Head of caudate nucleus (tissue), 42 donors: ENCODE results near the gene DNAH14.
"Not testable (repeated sequence)": the region's sequence is repeated elsewhere in the genome, so short reads cannot be mapped to it uniquely, and the experiment has no call there.

Experiments
- DNase-seq, 42 donors: peaks; one replicate each; pipeline versions ENCODE4 v3.0.0 to v3.0.0-alpha.2; 2020 to 2021; ENCODE audit warnings: mixed read lengths in 7 of 42
- intact Hi-C: fragments of 100-400 bp; cut with DNase I; formaldehyde crosslinking; loops from one replicate; pipeline ENCODE4 v1.15.0; 2022

Gene DNAH14

DNA sequence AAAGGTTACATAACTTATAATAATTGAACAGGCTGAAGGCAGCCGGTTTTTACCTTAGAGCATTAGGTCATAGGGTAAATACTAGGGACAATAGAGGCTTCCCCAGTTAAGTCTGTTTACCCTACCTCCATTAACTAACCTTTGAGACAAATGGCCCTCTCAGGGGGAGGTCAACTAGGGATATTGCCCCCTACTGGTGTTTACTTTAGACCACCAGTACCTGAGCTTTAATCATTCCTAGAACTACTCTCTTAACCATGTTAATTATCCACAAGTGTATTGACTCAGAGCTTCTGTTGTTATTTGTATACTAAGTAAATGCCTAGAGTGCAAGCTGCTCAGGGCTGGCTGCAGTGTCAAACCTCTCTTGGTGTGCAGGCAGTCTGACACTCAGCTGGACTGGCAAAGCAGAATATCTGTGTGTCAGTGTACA, 52.5 kb downstream of the DNAH14 start:
- intact Hi-C loops, DNase-seq: not testable (repeated sequence)

DNA sequence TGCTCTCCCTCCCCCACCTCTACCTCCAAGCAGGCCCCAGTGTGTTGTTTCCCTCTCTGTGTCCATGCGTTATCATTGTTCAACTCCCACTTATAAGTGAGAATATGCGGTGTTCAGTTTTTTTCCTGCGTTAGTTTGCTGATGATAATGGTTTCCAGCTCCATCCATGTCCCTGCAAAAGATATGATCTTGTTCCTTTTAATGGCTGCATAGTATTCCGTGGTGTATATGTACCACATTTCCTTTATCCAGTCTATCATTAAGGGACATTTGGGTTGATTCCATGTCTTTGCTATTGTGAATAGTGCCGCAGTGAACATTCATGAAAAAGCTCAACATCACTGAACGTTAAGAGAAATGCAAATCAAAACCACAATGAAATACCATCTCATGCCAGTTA, 58.6 kb downstream of the DNAH14 start:
- intact Hi-C loops: no loop called here

DNA sequence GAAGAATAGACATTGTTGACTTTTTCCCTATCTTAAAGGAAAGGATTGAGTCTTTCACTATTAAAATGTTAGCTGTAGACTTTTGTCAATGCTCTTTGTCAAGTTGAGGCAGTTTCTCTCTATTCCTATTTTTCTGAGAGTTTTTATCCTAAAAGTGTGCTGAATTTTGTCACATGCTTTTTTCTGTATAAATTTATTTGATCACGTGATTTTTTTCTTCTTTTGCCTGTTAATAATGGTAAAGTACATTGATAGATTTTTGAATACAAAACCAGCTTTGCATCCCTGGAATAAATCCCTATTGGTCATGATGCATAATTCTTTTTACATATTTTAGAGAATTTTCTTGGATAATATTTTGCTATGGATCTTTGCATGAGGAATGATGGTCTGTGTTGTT, 60.1 kb downstream of the DNAH14 start:
- intact Hi-C loops: no loop called here
- no peak for DNase-seq

More for the DNA sequence above, 58.6 kb downstream of the DNAH14 start:
- DNase-seq: no peak

DNA sequence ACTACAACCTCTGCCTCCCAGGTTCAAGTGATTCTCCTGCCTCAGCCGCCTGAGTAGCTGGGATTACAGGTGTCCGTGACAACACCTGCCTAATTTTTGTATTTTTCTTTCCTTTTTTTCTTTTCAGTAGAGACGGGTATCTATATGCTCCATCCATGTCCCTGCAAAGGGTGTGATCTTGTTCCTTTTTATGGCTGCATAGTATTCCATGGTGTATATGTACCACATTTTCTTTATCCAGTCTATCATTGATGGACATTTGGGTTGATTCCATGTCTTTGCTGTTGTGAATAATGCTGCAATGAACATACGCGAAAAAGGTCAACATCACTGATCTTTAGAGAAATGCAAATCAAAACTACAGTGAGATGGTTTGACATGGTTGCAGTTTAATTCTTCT, 62.1 kb downstream of the DNAH14 start:
- DNase-seq, intact Hi-C loops: not testable (repeated sequence)

DNA sequence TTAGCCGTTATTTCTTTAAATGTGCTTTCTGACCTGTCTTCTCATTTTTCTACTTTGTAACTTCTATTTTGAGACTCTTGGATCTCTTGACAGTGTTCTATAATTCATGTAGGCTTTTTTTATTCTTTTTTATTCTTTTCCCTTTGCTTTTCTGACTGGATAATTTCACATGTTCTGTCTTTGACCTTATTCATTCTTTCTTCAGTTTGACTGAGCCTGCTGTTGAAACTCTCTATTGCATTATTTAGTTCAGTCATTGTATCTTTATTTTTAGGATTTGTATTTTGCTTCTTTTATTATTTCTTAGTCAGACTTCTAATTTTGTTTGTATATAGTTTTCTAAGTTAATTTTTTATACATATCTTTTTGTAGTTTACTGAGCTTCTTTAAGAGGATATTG, 66.1 kb downstream of the DNAH14 start:
- DNase-seq: no peak
- intact Hi-C loops: no loop called here

DNA sequence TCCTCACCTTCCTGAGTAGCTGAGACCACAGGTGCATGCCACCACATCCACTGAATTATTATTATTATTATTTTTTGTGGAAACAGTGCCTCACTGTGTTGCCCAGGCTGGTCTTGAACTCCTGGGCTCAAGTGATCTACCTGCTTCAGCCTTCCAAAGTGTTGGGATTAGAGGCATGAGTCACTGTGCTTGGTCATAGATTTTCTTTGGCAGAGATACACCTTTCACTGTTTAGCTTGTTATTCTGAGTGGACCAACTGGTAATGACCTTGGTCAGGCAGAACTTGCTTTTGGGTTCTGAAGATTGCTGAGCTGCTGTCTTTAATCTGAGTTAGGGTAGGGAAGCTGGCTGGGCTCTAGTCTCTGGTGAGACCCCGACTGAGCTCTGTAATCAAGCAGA, 66.8 kb downstream of the DNAH14 start:
- intact Hi-C loops: no loop called here
- DNase-seq: no peak

DNA sequence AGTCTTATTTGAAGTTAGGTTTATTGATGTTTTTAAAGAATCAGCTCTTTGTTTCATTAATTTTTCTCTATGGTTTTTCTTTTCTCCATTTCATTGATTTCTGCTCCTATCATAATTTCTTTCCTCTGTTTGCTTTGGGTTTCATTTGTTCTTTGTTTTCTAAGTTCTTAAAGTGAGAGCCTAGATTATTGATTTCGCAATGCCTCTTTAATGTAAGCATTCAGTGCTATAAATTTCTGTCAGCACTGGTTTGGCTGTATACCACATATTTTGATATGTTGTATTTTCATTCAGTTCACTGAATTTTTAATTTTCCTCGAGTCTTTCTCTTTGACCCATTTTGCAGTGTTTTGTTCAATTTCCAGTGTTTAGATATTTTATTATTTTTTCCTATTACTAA, 68.7 kb downstream of the DNAH14 start:
- intact Hi-C loops: no loop called here
- no peak for DNase-seq

DNA sequence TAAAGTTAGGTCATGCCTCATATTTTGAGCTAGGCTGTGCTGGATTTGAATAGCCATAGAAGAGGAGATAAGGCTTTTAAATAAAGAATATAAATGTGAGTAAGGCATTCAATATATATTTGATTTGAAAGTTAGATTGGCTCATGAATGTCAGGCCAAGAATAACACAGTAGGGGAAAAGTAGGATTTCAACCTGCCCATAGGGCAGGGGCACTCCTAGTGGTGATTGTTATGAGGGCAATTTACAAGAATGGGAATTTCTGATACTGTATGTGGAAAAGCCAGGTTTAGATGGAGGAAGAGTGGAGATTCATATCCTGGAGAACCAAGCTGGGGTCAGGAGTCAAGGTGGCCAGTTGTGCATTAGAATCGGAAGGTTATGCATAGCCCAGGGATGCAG, 74.9 kb downstream of the DNAH14 start:
- DNase-seq: no peak
- intact Hi-C loops: no loop called here

DNA sequence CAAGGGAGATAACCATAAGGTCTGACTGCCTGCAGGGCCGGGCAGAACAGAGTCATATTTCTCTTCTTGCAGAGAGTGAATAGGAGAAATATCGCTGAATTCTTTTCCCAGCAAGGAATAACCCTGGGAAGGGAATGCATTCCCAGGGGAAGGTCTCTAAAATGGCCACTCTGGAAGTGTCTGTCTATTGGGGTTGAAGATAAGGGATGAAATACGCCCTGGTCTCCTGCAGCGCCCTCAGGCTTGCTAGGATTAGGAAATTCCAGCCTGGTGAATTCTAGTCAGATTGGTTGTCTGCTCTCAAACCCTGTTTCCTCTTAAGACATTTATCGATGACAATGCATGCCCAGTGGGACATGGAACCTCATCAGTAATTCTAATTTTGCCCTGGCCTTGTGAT, 76.9 kb downstream of the DNAH14 start:
- intact Hi-C loops, DNase-seq: not testable (repeated sequence)

DNA sequence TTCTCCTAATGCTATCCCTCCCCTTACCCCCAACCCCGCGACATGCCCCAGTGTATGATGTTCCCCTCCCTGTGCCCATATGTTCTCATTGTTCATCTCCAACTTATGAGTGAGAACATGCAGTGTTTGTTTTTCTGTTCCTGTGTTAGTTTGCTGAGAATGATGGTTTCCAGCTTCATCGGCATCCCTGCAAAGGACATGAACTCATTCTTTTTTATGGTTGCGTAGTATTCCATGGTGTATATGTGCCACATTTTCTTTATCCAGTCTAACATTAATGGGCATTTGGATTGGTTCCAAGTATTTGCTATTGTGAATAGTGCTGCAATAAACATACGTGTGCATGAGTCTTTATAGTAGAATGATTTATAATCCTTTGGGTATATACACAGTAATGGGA, 78.6 kb downstream of the DNAH14 start:
- intact Hi-C loops: not testable (repeated sequence)

DNA sequence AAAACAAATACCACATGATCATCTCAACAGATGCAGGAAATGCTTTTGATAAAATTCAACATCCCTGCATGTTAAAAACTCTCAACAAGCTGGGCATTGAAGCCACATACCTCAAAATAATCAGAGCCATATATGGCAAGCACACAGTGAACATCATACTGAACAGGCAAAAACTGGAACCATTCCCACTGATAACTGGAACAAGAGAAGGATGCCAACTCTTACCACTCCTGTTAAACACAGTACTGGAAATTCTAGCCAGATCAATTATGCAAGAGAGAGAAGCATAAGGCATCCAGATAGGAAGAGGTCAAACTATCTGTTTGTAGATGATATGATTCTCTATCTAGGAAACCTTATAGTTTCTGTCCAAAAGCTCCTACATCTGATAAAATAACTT, 91.6 kb downstream of the DNAH14 start:
- DNase-seq: no peak
- intact Hi-C loops: no loop called here

More for the DNA sequence above, 78.6 kb downstream of the DNAH14 start:
- DNase-seq: not testable (repeated sequence)

DNA sequence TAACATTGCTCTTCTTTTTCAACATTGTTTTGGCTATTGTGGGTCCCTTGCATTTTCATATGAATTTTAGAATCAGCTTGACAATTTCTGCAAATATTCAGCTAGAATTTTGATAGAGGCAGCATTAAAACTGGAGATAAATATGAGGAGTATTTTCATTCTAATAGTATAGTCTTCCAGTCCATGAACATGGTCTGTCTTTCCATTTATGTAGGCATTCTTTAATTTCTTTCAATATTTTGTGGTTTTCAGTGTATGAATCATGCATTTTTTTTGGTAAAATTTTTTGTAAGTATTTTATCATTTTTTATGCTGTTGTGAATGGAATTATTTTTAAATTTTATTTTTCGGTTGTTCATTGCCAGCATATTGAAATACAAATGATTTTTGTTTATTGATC, 97.2 kb downstream of the DNAH14 start:
- no peak for DNase-seq
- intact Hi-C loops: no loop called here

DNA sequence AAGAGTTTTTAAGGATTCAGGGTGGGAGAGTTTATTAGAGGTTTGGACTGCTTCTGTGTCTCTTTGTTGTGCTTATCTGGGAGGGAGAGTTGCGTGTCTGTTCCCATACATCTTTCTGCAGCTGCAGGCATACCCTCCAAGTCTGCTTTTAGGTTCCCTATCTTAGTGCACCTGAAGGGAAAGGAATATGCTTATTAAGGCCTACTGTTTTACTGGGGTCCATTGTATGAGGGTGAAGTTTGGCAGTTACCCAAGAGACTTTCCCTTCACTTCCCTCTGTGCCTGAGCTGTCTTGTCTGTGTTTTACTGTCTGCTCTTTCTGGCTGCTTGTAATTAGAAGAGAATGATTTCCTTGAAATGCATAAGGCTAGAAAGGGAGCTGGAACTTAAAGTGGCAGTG, 107.0 kb downstream of the DNAH14 start:
- intact Hi-C loops, DNase-seq: not testable (repeated sequence)

DNA sequence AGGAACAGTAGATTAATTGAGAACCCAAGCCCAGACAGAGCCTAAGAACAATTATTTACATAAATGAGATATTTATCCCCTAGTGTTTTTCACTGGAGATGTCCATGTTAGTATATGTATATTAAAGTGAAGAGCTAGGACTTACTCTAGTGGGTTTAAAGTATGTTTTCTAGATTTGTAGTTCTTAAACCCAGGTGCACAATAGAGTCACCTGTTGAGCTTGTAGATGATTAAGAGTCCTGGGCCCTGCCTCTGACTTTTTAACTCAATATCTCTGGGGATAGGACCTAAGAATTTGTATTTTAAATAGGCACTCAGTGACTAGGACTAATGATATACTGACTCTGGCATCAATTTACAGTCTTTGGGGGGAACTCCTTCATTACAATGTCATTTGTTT, 112.8 kb downstream of the DNAH14 start:
- intact Hi-C loops: no loop called here
- DNase-seq: no peak

DNA sequence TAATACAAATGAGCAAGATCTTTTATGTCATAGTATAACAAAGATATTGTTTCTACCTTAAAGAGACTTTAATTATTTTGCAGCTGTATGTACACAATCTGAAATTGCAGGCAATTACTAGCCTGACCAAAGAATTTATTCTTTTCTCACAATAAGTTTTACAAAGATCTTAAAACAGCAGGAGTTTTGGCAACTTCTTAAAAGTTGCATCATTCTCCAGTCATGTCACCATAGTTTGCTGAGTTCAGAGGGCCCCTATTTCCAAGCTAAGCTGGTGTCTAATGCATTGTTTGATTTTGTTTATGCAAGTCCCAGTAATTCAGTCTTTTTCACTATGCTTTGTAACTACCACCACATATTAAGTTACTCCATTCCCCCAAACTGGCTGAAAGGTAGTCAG, 114.8 kb downstream of the DNAH14 start:
- intact Hi-C loops: no loop called here
- DNase-seq: no peak

DNA sequence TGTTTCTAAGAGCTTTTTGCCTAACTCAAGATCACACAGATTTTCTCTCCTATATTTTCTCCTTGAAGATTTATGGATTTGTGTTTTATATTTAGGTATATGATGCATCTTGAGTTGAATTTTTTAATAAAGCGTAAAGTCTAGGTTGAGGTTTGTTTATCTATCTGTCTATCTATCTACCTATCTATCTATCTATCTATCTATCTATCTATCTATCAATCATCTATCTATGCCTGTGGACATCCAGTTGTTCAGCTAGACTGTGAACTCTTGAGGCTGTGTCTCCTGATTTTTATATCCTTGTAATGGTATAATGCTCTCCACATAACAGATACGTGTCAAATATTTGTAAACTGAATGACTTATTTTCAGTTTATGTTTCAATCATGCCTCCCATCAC, 120.1 kb downstream of the DNAH14 start:
- intact Hi-C loops: no loop called here

DNA sequence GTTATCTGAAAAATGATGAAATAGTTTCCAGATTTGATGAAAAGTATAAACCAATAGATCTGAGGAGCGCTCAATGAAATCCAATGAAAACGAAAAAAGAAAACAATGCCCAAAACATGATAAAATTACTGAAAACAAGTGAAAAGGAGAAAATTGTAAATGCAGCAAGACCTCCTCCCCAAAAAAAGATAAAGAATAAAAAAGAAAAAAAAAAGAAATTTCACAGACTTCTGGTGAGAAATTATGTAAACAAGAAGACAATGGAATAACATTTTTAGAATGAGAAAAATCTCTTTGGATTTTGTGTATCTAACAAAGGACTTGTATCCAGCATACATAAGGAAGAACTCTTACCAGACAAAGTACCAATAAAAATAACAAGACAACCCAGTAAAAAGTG, 134.2 kb downstream of the DNAH14 start:
- intact Hi-C loops: no loop called here
- no peak for DNase-seq

More for the DNA sequence above, 120.1 kb downstream of the DNAH14 start:
- DNase-seq: no peak

DNA sequence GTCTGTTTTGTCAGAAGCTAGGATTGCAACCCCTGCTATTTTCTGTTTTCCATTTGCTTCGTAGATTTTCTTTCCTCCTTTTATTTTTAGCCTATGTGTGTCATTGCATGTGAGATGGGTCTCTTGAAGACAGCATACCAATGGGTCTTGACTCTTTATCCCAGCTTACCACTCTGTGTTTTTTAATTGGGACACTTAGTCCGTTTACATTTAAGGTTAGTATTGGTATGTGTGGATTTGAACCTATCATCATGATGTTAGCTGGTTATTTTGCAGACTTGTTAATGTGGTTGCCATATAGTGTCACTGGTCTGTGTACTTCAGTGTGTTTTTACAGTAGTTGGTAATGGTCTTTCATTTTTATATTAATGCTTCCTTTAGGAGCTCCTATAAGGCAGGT, 141.5 kb downstream of the DNAH14 start:
- no peak for DNase-seq
- intact Hi-C loops: no loop called here

DNA sequence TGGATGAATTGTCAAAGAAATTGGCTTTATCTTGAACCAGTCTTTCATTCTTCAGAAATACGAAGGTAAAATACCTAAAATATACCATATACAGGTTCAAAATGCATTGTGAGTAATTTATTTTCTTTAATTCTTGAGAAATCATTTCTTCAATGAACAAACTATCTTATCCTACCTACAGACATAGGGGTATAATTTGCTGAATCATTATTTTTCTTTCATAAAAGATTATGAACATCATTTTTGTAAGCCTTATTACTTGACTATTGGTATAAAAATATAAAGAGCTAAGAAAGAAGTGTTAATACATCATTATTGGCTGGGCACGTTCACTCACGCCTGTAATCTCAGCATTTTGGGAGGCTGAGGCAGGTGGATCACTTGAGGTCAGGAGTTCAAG, 167.7 kb downstream of the DNAH14 start:
- DNase-seq: no peak
- intact Hi-C loops: no loop called here

DNA sequence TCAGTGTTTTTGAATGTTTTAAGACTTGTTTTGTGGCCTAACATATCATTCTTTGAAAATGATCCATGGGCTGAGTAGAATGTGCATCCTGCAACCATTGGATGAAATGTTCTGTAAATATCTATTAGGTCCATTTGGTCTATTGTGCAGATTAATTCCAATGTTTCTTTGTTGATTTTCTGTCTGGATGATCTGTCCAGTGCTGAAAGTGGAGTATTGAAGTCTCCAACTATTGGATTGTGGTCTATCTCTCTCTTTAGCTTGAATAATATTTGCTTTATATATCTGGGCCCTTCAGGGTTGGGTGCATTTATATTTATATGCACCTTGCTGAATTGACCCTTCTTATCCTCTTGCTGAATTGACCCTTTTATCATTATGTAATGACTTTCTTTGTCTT, 181.5 kb downstream of the DNAH14 start:
- intact Hi-C loops: no loop called here
- DNase-seq: no peak

DNA sequence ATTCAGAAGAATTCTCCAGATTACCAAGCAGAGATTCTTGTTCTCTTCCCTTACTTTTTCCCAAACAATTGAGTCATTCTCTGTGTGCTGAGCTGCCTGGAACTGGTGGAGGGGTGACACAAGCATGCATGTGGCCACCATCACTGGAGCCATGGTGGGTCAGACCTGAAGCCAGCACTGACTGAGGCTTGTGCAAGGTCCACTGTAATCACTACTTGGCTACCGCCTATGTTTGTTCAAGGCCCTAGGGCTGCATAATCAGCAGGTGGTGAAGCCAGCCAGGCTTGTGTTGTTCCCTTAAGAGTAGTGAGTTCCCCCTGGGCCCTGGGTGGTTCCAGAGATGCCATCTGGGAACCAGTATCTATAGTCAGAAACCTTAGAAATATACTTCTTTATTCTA, 183.8 kb downstream of the DNAH14 start:
- intact Hi-C loops: no loop called here
- no peak for DNase-seq

DNA sequence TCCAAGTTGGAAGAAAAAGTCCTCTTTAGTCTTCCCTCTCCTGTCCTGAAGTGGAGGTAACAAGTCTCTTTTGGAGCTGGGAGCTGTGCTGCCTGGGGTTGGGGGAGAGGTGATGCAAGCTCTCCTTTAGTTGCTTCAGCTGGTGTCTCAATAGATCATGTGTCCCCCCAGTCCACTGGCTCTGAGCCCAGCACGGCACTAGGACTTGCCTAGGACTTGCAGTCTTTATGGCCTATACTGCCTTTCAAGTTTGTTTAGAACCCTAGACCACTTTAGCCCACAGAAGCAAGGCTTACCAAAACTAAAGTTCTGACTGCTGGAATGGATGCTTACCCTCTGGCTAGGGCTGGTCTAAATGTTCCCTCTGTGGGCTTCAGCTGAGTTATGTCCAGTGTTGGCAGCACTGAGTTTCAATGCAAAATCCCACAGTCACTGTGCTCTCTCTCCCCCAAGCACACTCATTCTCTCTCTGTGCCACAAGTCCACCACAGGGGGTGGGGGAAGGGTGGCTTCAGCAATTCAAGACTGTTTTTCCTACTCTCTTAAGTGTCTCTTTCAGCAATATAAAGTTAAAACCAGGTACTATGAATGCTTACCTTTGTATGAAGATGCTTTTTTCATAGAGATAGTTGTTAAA, 185.0 kb downstream of the DNAH14 start:
- intact Hi-C loops: no loop called here
- no peak for DNase-seq
